Measurements from ENCODE around the gene TNFAIP8L1.

DNA sequence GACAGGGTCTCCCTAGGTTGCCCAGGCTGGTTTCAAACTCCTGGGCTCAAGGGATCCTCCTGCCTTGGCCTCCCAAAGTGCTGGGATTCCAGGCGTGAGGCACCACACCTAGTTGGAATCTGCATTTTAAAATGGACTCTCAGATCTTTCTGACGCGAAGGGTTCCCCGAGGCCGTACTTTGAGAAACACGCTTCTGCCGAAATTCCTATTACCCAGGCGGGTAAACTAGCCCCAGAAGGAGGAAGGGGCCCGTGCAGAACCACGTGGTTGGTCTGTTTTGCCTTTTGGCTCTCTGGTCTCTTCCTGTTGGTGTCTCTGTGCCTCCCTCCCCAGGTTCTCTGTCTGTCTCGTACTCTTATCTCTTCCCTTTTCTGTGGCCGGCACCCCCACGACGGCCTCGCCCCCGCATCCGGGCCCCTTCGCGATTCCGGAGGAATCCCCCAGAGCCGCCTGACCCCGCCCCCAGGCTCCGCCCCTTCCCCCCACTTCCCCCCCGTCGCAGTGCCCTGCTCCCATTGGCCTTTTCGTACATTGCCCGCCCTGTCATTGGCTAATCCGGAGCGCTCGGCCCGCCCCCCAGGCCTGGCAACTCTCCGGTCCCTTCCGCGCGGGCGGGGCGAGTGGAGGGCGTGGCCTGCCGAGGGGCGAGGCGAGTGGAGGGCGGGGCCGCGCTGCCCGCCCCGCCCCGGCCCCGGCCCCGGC is at the start of gene TNFAIP8L1:
- TF ChIP-seq, protein P1, sequence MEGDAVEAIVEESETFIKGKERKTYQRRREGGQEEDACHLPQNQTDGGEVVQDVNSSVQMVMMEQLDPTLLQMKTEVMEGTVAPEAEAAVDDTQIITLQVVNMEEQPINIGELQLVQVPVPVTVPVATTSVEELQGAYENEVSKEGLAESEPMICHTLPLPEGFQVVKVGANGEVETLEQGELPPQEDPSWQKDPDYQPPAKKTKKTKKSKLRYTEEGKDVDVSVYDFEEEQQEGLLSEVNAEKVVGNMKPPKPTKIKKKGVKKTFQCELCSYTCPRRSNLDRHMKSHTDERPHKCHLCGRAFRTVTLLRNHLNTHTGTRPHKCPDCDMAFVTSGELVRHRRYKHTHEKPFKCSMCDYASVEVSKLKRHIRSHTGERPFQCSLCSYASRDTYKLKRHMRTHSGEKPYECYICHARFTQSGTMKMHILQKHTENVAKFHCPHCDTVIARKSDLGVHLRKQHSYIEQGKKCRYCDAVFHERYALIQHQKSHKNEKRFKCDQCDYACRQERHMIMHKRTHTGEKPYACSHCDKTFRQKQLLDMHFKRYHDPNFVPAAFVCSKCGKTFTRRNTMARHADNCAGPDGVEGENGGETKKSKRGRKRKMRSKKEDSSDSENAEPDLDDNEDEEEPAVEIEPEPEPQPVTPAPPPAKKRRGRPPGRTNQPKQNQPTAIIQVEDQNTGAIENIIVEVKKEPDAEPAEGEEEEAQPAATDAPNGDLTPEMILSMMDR (IDR thresholded peaks at IDR 0.05; ENCODE audit: borderline replicate concordance, extremely low read depth, low read length, poor library complexity, severe bottlenecking): no peak
- TF ChIP-seq EZH2 (IDR thresholded peaks at IDR 0.05; ENCODE audit: borderline replicate concordance, low read depth, low read length, severe bottlenecking): no peak
